Mesenchymal stem cell (in vitro differentiated cells and primary cell): Measurements from ENCODE around the gene ALKBH7.

Source experiments
- DNase-seq: peaks from one replicate; pipeline ENCODE4 v3.0.0-alpha.2; 2013
- H2AFZ ChIP-seq: one replicate; pipeline ENCODE4 v1.6.1; 2013; ENCODE audit warnings: low read depth, mild to moderate bottlenecking, control low read depth, inconsistent platforms, low read length, moderate library complexity
- H2AK5ac ChIP-seq: 2 replicates; pipeline ENCODE4 v1.6.1; 2013; ENCODE audit warnings: low read length, moderate library complexity, mild to moderate bottlenecking, inconsistent platforms; ENCODE audit not compliant: severe bottlenecking
- H2BK120ac ChIP-seq: one replicate; pipeline ENCODE4 v1.6.1; 2013; ENCODE audit warnings: low read depth, mild to moderate bottlenecking, inconsistent platforms, low read length, moderate library complexity
- H2BK12ac ChIP-seq, 2 experiments: one replicate each; pipeline ENCODE4 v1.6.1; 2013; ENCODE audit warnings: inconsistent platforms in 2 of 2, low read length in 2 of 2, mild to moderate bottlenecking in 2 of 2, moderate library complexity in 2 of 2, control low read depth in 1 of 2
- H2BK15ac ChIP-seq: one replicate; pipeline ENCODE4 v1.6.1; 2013; ENCODE audit warnings: mild to moderate bottlenecking, low read depth, inconsistent platforms; ENCODE audit not compliant: poor library complexity, severe bottlenecking
- H2BK5ac ChIP-seq: 2 replicates; pipeline ENCODE4 v1.6.1; 2013; ENCODE audit warnings: low read depth, mild to moderate bottlenecking, low read length, control low read depth, inconsistent platforms; ENCODE audit not compliant: poor library complexity, severe bottlenecking
- H3K14ac ChIP-seq, 2 experiments: one replicate each; pipeline ENCODE4 v1.6.1; 2013; ENCODE audit warnings: inconsistent platforms in 2 of 2, low read length in 2 of 2, control low read depth in 1 of 2, mild to moderate bottlenecking in 1 of 2, moderate library complexity in 1 of 2
- H3K18ac ChIP-seq, 2 experiments: one replicate each; pipeline ENCODE4 v1.6.1; 2013; ENCODE audit warnings: inconsistent platforms in 2 of 2, low read length in 2 of 2, control low read depth in 1 of 2, low read depth in 1 of 2, mild to moderate bottlenecking in 1 of 2
- H3K23ac ChIP-seq, 2 experiments: one replicate each; pipeline ENCODE4 v1.6.1; 2013; ENCODE audit warnings: inconsistent platforms in 2 of 2, low read length in 2 of 2, mild to moderate bottlenecking in 2 of 2, moderate library complexity in 2 of 2, control low read depth in 1 of 2
- H3K27ac ChIP-seq: 2 replicates; pipeline ENCODE4 v1.5.1; 2013; ENCODE audit warnings: mild to moderate bottlenecking, moderate library complexity, low read length, control low read depth, inconsistent platforms; ENCODE audit not compliant: poor library complexity, severe bottlenecking
- H3K27me3 ChIP-seq, 2 experiments: 2 replicates each; pipeline versions ENCODE4 v1.6.1 to v1.7.0; 2013; ENCODE audit warnings: low read length in 2 of 2, mild to moderate bottlenecking in 2 of 2, moderate library complexity in 2 of 2, control low read depth in 1 of 2, inconsistent platforms in 1 of 2; ENCODE audit not compliant: control insufficient read depth in 1 of 2, insufficient read depth in 1 of 2
- H3K36me3 ChIP-seq, 2 experiments: 2 replicates each; pipeline versions ENCODE4 v1.6.1 to v1.7.0; 2013; ENCODE audit warnings: low read length in 2 of 2, control low read depth in 1 of 2, inconsistent platforms in 1 of 2, low read depth in 1 of 2, mild to moderate bottlenecking in 1 of 2; ENCODE audit not compliant: insufficient read depth in 2 of 2, control insufficient read depth in 1 of 2
- H3K4ac ChIP-seq, 2 experiments: one replicate each; pipeline ENCODE4 v1.6.1; 2013; ENCODE audit warnings: inconsistent platforms in 2 of 2, low read length in 2 of 2, mild to moderate bottlenecking in 2 of 2, moderate library complexity in 2 of 2, control low read depth in 1 of 2, low read depth in 1 of 2
- H3K4me1 ChIP-seq: 2 replicates; pipeline ENCODE4 v1.6.1; 2013; ENCODE audit warnings: low read depth, low read length, control low read depth; ENCODE audit not compliant: control insufficient read depth, insufficient read depth
- H3K4me2 ChIP-seq: 2 replicates; pipeline ENCODE4 v1.6.1; 2013; ENCODE audit warnings: low read length, mild to moderate bottlenecking, inconsistent platforms; ENCODE audit not compliant: poor library complexity, severe bottlenecking
- H3K4me3 ChIP-seq, 2 experiments: 2 replicates each; pipeline versions ENCODE4 v1.5.1 to v1.7.0; 2013; ENCODE audit warnings: low read length in 2 of 2, mild to moderate bottlenecking in 2 of 2, control low read depth in 1 of 2, low read depth in 1 of 2; ENCODE audit not compliant: insufficient read depth in 1 of 2
- H3K79me1 ChIP-seq: replicated peaks from 2 replicates; pipeline ENCODE4 v1.6.1; 2013; ENCODE audit warnings: mild to moderate bottlenecking, control low read depth, low read length, inconsistent platforms; ENCODE audit not compliant: poor library complexity, severe bottlenecking
- H3K9ac ChIP-seq: 2 replicates; pipeline ENCODE4 v1.7.0; 2013; ENCODE audit warnings: mild to moderate bottlenecking, low read length, moderate library complexity
- H3K9me3 ChIP-seq: 2 replicates; pipeline ENCODE4 v1.7.0; 2013; ENCODE audit warnings: mild to moderate bottlenecking, low read length; ENCODE audit not compliant: control insufficient read depth
- H4K8ac ChIP-seq: one replicate; pipeline ENCODE4 v1.6.1; 2013; ENCODE audit warnings: inconsistent platforms, mild to moderate bottlenecking, low read length, moderate library complexity
- H4K91ac ChIP-seq: one replicate; pipeline ENCODE4 v1.6.1; 2013; ENCODE audit warnings: mild to moderate bottlenecking, low read length, inconsistent platforms
- WGBS: methylation state at CpG from one replicate; pipeline ENCODE4 v1.1.7; 2013; ENCODE audit warnings: mixed read lengths; 5-methylcytosine and 5-hydroxymethylcytosine counted together

Gene ALKBH7

GRCh38 chr19:6333439-6333838, 39.2 kb upstream of the ALKBH7 start, which contains the start of gene ACER1:
Gene ACER1 (minus strand): TSS chr19:6333612. CDS start chr19:6333551, 61 bp downstream.
- DNase-seq: no peak
- no peaks in the 10 kb centered on the region for H3K36me3 ChIP-seq

GRCh38 chr19:6334490-6335285, 37.9 kb upstream of the ALKBH7 start:
- no peak overlapping the region for H2BK120ac ChIP-seq
- no peak overlapping the region for H4K91ac ChIP-seq
- no peak overlapping the region for H3K14ac ChIP-seq
- H3K18ac ChIP-seq: no peak overlapping the region
- no peak overlapping the region for H2BK15ac ChIP-seq
- no peak overlapping the region for H2BK5ac ChIP-seq
- H2BK12ac ChIP-seq: no peak overlapping the region
- H3K4me3 ChIP-seq: no peak overlapping the region
- no peaks in the 10 kb centered on the region for H3K4me1 ChIP-seq
- H3K23ac ChIP-seq: no peak overlapping the region
- no peak overlapping the region for H2AFZ ChIP-seq
- H3K4ac ChIP-seq: no peak overlapping the region
- H3K9ac ChIP-seq: no peak overlapping the region
- H3K9me3 ChIP-seq: no peaks in the 10 kb centered on the region
- H2AK5ac ChIP-seq: no peak overlapping the region
- WGBS: 88% methylated on average over 5 of the region's 6 CpGs
- H3K4me2 ChIP-seq: no peak overlapping the region
- H3K27ac ChIP-seq: no peak overlapping the region
- no peak overlapping the region for H4K8ac ChIP-seq
- H3K27me3 ChIP-seq: peaks cover 0 to 17% of the 10 kb centered on the region in 2 experiments
- H3K36me3 ChIP-seq: no peaks in the 10 kb centered on the region
- no peaks in the 10 kb centered on the region for H3K79me1 ChIP-seq
- DNase-seq: no peak

More at GRCh38 chr19:6333439-6333838, 39.2 kb upstream of the ALKBH7 start, which contains the start of gene ACER1:
- Histone ChIP-seq H3K14ac (no peak within 1 kb of the TSS), H4K91ac (no peak within 1 kb of the TSS), H3K79me1 (no peaks in the 10 kb centered on the region), H3K23ac (no peak within 1 kb of the TSS), H3K9ac (no peak within 1 kb of the TSS), H2BK120ac (no peak within 1 kb of the TSS), H3K4me1 (no peaks in the 10 kb centered on the region), H2BK15ac (no peak within 1 kb of the TSS), H3K4me2 (no peak within 1 kb of the TSS), H4K8ac (no peak within 1 kb of the TSS), H2BK5ac (no peak within 1 kb of the TSS), H2BK12ac (no peak within 1 kb of the TSS), H2AFZ (no peak within 1 kb of the TSS), H3K4me3 (no peak within 1 kb of the TSS), H3K27me3 (peaks cover 0 to 26% of the 10 kb centered on the region in 2 experiments), H3K4ac (no peak within 1 kb of the TSS), H3K18ac (no peak within 1 kb of the TSS), H3K9me3 (no peaks in the 10 kb centered on the region), H2AK5ac (no peak within 1 kb of the TSS), H3K27ac (no peak within 1 kb of the TSS)
- WGBS: 83% methylated on average over 17 of the region's 17 CpGs

DNA sequence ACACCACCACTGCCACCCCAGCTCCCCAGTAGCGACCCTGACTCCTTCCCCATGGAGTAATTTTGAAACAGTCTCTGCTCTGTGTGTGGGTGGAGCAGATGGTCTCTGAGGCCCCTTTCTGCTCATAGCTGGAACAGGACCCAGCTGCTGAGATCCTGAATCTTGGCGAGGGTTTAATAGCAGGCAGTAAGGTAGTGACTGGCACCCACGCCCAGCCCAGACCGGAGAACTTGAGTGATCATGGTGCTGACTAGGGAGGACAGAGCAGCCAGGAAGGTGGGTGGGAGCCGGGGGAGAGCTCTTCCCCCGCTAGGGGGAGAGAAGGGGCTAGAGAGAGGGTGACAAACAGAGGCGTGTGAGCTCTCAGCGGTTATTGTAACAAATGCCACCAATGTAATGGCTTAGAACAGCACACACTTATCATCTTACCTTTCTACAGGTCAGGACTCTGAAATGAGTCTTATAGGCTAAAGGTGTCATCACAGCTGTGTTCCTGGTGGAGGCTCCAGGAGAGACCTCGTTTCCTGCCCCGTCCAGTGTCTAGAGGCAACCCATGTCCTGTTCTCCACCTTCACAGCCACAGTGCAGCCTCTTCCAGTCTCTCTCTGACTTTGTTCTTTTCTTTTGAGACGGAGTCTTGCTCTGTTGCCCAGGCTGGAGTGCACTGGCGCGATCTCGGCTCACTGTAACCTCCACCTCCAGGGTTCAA, 31.9 kb upstream of the ALKBH7 start:
- DNase-seq: no peak
- Histone ChIP-seq H3K9ac (no peak overlapping the region), H3K36me3 (no peaks in the 10 kb centered on the region), H3K79me1 (no peaks in the 10 kb centered on the region), H3K23ac (no peak overlapping the region), H3K4me2 (no peak overlapping the region), H2BK12ac (no peak overlapping the region), H2BK15ac (no peak overlapping the region), H3K9me3 (no peaks in the 10 kb centered on the region), H3K4me3 (no peak overlapping the region), H3K27me3 (peaks cover 6 to 10% of the 10 kb centered on the region in 2 experiments), H3K18ac (no peak overlapping the region), H4K91ac (no peak overlapping the region), H2AK5ac (no peak overlapping the region), H3K4me1 (no peaks in the 10 kb centered on the region), H2AFZ (no peak overlapping the region), H3K4ac (no peak overlapping the region), H4K8ac (no peak overlapping the region), H3K14ac (no peak overlapping the region), H3K27ac (no peak overlapping the region), H2BK120ac (no peak overlapping the region), H2BK5ac (no peak overlapping the region)
- 89% methylated on average over 9 of the region's 14 CpGs for WGBS

GRCh38 chr19:6343462-6343861, 29.1 kb upstream of the ALKBH7 start:
- no peak overlapping the region for H3K18ac ChIP-seq
- no peak overlapping the region for H3K9ac ChIP-seq
- DNase-seq: no peak
- no peaks in the 10 kb centered on the region for H3K9me3 ChIP-seq
- no peak overlapping the region for H2BK5ac ChIP-seq
- 45% methylated on average over 1 of the region's 1 CpG for WGBS
- H3K27me3 ChIP-seq: peaks cover 6 to 10% of the 10 kb centered on the region in 2 experiments
- H3K4ac ChIP-seq: no peak overlapping the region
- no peak overlapping the region for H3K23ac ChIP-seq
- no peaks in the 10 kb centered on the region for H3K4me1 ChIP-seq
- H3K27ac ChIP-seq: no peak overlapping the region
- no peaks in the 10 kb centered on the region for H3K36me3 ChIP-seq
- H3K79me1 ChIP-seq: no peaks in the 10 kb centered on the region
- no peak overlapping the region for H2AFZ ChIP-seq
- H2BK15ac ChIP-seq: no peak overlapping the region
- H3K14ac ChIP-seq: no peak overlapping the region
- H3K4me2 ChIP-seq: no peak overlapping the region
- no peak overlapping the region for H4K8ac ChIP-seq
- H2AK5ac ChIP-seq: no peak overlapping the region
- no peak overlapping the region for H2BK12ac ChIP-seq
- H3K4me3 ChIP-seq: no peak overlapping the region
- no peak overlapping the region for H2BK120ac ChIP-seq
- no peak overlapping the region for H4K91ac ChIP-seq
